ENCODE data around the gene BSN.

BSN gene

DNA sequence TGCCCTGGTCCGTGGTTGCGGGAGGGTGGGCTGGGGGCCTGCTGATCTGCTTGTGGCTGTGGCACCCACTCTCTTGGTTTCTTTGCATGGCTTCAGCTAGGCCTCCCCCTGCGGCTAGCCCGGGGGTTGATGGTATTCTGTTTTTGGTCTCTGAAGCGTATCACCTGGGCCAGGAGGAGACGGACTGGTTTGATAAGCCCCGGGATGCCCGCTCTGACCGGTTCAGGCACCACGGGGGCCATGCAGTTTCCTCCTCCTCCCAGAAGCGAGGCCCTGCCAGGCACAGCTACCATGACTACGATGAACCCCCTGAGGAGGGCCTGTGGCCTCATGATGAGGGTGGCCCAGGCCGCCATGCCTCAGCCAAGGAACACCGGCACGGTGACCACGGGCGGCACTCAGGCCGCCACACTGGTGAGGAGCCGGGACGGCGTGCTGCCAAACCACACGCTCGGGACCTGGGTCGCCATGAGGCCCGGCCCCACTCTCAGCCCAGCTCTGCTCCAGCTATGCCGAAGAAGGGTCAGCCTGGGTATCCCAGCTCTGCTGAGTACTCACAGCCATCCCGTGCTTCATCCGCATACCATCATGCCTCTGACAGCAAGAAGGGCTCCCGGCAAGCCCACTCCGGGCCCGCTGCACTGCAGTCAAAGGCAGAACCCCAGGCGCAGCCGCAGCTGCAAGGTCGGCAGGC, 108.6 kb downstream of the BSN start:
- H2BK15ac ChIP-seq (ENCODE audit: low read length): no peak overlapping the region
- peak overlapping the region; percentile 46 for H3K18ac ChIP-seq (ENCODE audit: low read length)
- H2AK5ac ChIP-seq (ENCODE audit: low read depth, low read length): peak overlapping the region; percentile 82
- no peaks in the 10 kb centered on the region for H3K36me3 ChIP-seq (replicated peaks in 1 of 2; ENCODE audit: control insufficient read depth in 2 of 2, insufficient read depth in 2 of 2, low read length in 2 of 2)
- H3K4me1 ChIP-seq (ENCODE audit: control insufficient read depth in 2 of 2, insufficient read depth in 1 of 2, low read depth in 1 of 2, low read length in 2 of 2): peaks cover 0 to 2% of the 10 kb centered on the region in 2 donors
- H2AFZ ChIP-seq (ENCODE audit: low read length): no peak overlapping the region
- no peak overlapping the region for H4K91ac ChIP-seq (ENCODE audit: low read depth, low read length, poor library complexity)
- H2BK12ac ChIP-seq (ENCODE audit: low read length): no peak overlapping the region
- no peak overlapping the region for H3K4ac ChIP-seq (ENCODE audit: low read length)
- no peak overlapping the region for H2BK5ac ChIP-seq (ENCODE audit: low read length)
- H3K9me3 ChIP-seq (replicated peaks in 1 of 2; ENCODE audit: control insufficient read depth in 2 of 2, insufficient read depth in 1 of 2, low read depth in 1 of 2, low read length in 2 of 2): no peaks in the 10 kb centered on the region
- WGBS, 2 donors (ENCODE audit: extremely low coverage in 2 of 2, insufficient read length in 2 of 2, insufficient replicate concordance in 1 of 2): no CpG with 5 or more reads among the region's 34 CpGs
- no peak overlapping the region for H3K14ac ChIP-seq (ENCODE audit: low read length)
- H3K4me2 ChIP-seq (ENCODE audit: insufficient read depth, low read length, poor library complexity, severe bottlenecking): no peak overlapping the region
- no peak overlapping the region for H2BK120ac ChIP-seq (ENCODE audit: low read depth, low read length)
- H3K4me3 ChIP-seq (ENCODE audit: low read length in 2 of 2): no peak overlapping the region
- H3K9ac ChIP-seq (ENCODE audit: low read depth, low read length, poor library complexity): no peak overlapping the region
- H3K23ac ChIP-seq (ENCODE audit: low read depth, low read length, poor library complexity): peak overlapping the region; percentile 70
- H3K79me1 ChIP-seq (ENCODE audit: low read depth, low read length): no peaks in the 10 kb centered on the region
- H4K8ac ChIP-seq (ENCODE audit: low read depth, low read length): peak overlapping the region; percentile 75
- DNase-seq (ENCODE audit: low spot score): no peak
- no peaks in the 10 kb centered on the region for H3K27me3 ChIP-seq (ENCODE audit: control insufficient read depth in 3 of 3, insufficient read depth in 3 of 3, low read depth in 1 of 3, low read length in 3 of 3)
- H3K27ac ChIP-seq (replicated peaks; ENCODE audit: low read length): no peak overlapping the region

DNA sequence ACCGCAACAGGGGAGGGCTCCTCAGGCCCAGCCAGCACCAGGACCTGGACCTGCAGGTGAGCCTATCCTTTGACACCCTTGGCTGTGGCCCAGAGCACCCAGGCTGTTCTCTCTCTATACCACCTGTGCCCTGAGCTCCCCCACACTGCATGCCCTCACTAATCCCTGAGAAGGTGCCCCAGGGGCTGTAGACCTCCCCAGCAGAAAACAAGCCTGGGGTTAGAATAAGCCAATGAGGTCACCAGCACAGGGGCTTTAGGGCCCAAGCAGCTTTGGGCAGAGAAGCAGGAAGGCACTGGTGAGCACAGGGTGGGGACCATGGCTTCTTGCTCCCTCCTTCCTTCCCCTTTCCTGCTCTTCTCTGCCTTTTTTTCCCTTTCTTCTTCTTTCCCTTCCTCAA, 109.6 kb downstream of the BSN start:
- Histone ChIP-seq H2AFZ (ENCODE audit: low read length) (no peak overlapping the region), H3K4me1 (ENCODE audit: control insufficient read depth in 2 of 2, insufficient read depth in 1 of 2, low read depth in 1 of 2, low read length in 2 of 2) (peaks cover 0 to 2% of the 10 kb centered on the region in 2 donors), H2BK15ac (ENCODE audit: low read length) (no peak overlapping the region), H3K4me2 (ENCODE audit: insufficient read depth, low read length, poor library complexity, severe bottlenecking) (no peak overlapping the region), H3K27me3 (ENCODE audit: control insufficient read depth in 3 of 3, insufficient read depth in 3 of 3, low read depth in 1 of 3, low read length in 3 of 3) (no peaks in the 10 kb centered on the region), H3K9ac (ENCODE audit: low read depth, low read length, poor library complexity) (no peak overlapping the region), H2BK12ac (ENCODE audit: low read length) (no peak overlapping the region), H3K18ac (ENCODE audit: low read length) (no peak overlapping the region), H3K79me1 (ENCODE audit: low read depth, low read length) (no peaks in the 10 kb centered on the region), H4K8ac (ENCODE audit: low read depth, low read length) (no peak overlapping the region), H3K4me3 (ENCODE audit: low read length in 2 of 2) (no peak overlapping the region), H3K23ac (ENCODE audit: low read depth, low read length, poor library complexity) (no peak overlapping the region), H3K9me3 (replicated peaks in 1 of 2; ENCODE audit: control insufficient read depth in 2 of 2, insufficient read depth in 1 of 2, low read depth in 1 of 2, low read length in 2 of 2) (no peaks in the 10 kb centered on the region), H3K27ac (replicated peaks; ENCODE audit: low read length) (no peak overlapping the region), H2AK5ac (ENCODE audit: low read depth, low read length) (no peak overlapping the region), H2BK120ac (ENCODE audit: low read depth, low read length) (no peak overlapping the region), H3K14ac (ENCODE audit: low read length) (no peak overlapping the region), H4K91ac (ENCODE audit: low read depth, low read length, poor library complexity) (no peak overlapping the region), H2BK5ac (ENCODE audit: low read length) (no peak overlapping the region), H3K36me3 (replicated peaks in 1 of 2; ENCODE audit: control insufficient read depth in 2 of 2, insufficient read depth in 2 of 2, low read length in 2 of 2) (no peaks in the 10 kb centered on the region), H3K4ac (ENCODE audit: low read length) (no peak overlapping the region)
- DNase-seq (ENCODE audit: low spot score): no peak
- no CpG with 5 or more reads among the region's 1 CpG for WGBS, 2 donors (ENCODE audit: extremely low coverage in 2 of 2, insufficient read length in 2 of 2, insufficient replicate concordance in 1 of 2)

DNA sequence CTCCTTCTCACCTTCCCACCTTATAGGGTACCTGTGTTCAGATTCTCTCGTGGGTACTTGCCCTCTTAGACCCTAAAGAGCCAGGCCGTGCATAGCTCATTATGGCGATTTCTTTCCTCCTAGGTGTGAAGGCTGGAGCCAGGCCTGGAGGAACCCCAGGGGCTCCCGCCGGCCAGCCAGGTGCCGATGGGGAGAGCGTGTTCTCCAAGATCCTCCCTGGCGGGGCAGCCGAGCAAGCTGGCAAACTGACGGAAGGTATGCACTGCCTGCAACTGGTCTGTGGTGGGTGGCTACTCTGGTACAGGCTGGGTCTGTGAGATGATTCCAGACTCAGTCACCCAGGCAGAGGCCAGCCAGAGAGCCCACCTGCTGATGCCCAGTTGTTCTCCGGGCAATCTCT, 110.0 kb downstream of the BSN start:
- DNase-seq (ENCODE audit: low spot score): no peak
- no peaks in the 10 kb centered on the region for H3K27me3 ChIP-seq (ENCODE audit: control insufficient read depth in 3 of 3, insufficient read depth in 3 of 3, low read depth in 1 of 3, low read length in 3 of 3)
- whole genome bisulfite sequencing, 2 donors (ENCODE audit: extremely low coverage in 2 of 2, insufficient read length in 2 of 2, insufficient replicate concordance in 1 of 2): no CpG with 5 or more reads among the region's 11 CpGs
- no peak overlapping the region for H2BK12ac ChIP-seq (ENCODE audit: low read length)
- H3K9me3 ChIP-seq (replicated peaks in 1 of 2; ENCODE audit: control insufficient read depth in 2 of 2, insufficient read depth in 1 of 2, low read depth in 1 of 2, low read length in 2 of 2): no peaks in the 10 kb centered on the region
- no peak overlapping the region for H3K4ac ChIP-seq (ENCODE audit: low read length)
- no peak overlapping the region for H2BK5ac ChIP-seq (ENCODE audit: low read length)
- H2AK5ac ChIP-seq (ENCODE audit: low read depth, low read length): no peak overlapping the region
- no peak overlapping the region for H3K9ac ChIP-seq (ENCODE audit: low read depth, low read length, poor library complexity)
- H3K79me1 ChIP-seq (ENCODE audit: low read depth, low read length): no peaks in the 10 kb centered on the region
- no peak overlapping the region for H3K23ac ChIP-seq (ENCODE audit: low read depth, low read length, poor library complexity)
- H3K27ac ChIP-seq (replicated peaks; ENCODE audit: low read length): no peak overlapping the region
- no peak overlapping the region for H4K8ac ChIP-seq (ENCODE audit: low read depth, low read length)
- H3K4me1 ChIP-seq (ENCODE audit: control insufficient read depth in 2 of 2, insufficient read depth in 1 of 2, low read depth in 1 of 2, low read length in 2 of 2): peaks cover 0 to 2% of the 10 kb centered on the region in 2 donors
- no peak overlapping the region for H2AFZ ChIP-seq (ENCODE audit: low read length)
- H3K18ac ChIP-seq (ENCODE audit: low read length): no peak overlapping the region
- no peak overlapping the region for H3K14ac ChIP-seq (ENCODE audit: low read length)
- no peak overlapping the region for H3K4me3 ChIP-seq (ENCODE audit: low read length in 2 of 2)
- no peak overlapping the region for H3K4me2 ChIP-seq (ENCODE audit: insufficient read depth, low read length, poor library complexity, severe bottlenecking)
- H2BK15ac ChIP-seq (ENCODE audit: low read length): no peak overlapping the region
- H3K36me3 ChIP-seq (replicated peaks in 1 of 2; ENCODE audit: control insufficient read depth in 2 of 2, insufficient read depth in 2 of 2, low read length in 2 of 2): no peaks in the 10 kb centered on the region
- H2BK120ac ChIP-seq (ENCODE audit: low read depth, low read length): no peak overlapping the region
- H4K91ac ChIP-seq (ENCODE audit: low read depth, low read length, poor library complexity): no peak overlapping the region

DNA sequence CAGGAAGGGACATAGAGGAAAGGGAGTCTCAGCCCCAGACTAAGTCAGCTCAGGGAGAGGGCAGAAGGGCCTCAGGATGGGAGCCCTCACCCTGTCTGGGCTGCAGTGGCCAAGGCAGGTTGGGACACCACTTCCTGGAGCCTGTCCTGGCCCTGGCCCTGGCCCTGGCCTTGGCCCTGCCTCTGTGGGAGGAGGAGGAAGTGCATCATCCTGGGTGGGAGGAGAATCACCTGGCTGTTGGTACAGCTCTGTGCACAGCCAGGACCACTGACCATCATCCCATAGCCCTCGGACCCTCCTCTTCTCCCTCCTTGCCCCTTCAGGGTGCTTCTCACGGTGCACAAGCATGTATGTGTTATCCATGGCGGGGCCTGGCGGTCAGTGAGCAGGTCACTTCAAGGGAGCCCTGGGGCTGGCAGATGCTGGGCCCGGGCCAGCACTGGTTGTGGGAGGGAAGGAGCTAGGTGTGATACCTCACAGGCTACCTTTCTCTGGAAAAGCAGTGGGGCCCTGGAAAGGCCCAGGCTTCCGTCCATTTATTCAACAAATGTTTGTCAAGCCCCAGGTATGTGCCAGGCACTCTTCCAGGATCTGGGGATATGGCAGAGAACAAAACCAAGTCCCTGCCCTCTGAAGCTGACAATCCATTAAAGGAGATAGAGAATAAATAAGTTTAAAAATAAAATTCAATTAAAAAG, 111.7 kb downstream of the BSN start:
- Histone ChIP-seq H2BK12ac (ENCODE audit: low read length) (no peak overlapping the region), H3K4ac (ENCODE audit: low read length) (no peak overlapping the region), H3K27me3 (ENCODE audit: control insufficient read depth in 3 of 3, insufficient read depth in 3 of 3, low read depth in 1 of 3, low read length in 3 of 3) (no peaks in the 10 kb centered on the region), H4K8ac (ENCODE audit: low read depth, low read length) (no peak overlapping the region), H2BK15ac (ENCODE audit: low read length) (no peak overlapping the region), H3K18ac (ENCODE audit: low read length) (no peak overlapping the region), H4K91ac (ENCODE audit: low read depth, low read length, poor library complexity) (peak overlapping the region; percentile 14), H3K23ac (ENCODE audit: low read depth, low read length, poor library complexity) (peak overlapping the region; percentile 57), H3K79me1 (ENCODE audit: low read depth, low read length) (no peaks in the 10 kb centered on the region), H2BK5ac (ENCODE audit: low read length) (no peak overlapping the region), H3K4me1 (ENCODE audit: control insufficient read depth in 2 of 2, insufficient read depth in 1 of 2, low read depth in 1 of 2, low read length in 2 of 2) (peaks cover 0 to 2% of the 10 kb centered on the region in 2 donors), H2AFZ (ENCODE audit: low read length) (no peak overlapping the region), H3K9me3 (replicated peaks in 1 of 2; ENCODE audit: control insufficient read depth in 2 of 2, insufficient read depth in 1 of 2, low read depth in 1 of 2, low read length in 2 of 2) (no peaks in the 10 kb centered on the region), H3K27ac (replicated peaks; ENCODE audit: low read length) (no peak overlapping the region), H3K14ac (ENCODE audit: low read length) (peak overlapping the region; percentile 60), H2AK5ac (ENCODE audit: low read depth, low read length) (peak overlapping the region; percentile 66), H3K4me2 (ENCODE audit: insufficient read depth, low read length, poor library complexity, severe bottlenecking) (no peak overlapping the region), H3K9ac (ENCODE audit: low read depth, low read length, poor library complexity) (peak overlapping the region; percentile 63), H3K36me3 (replicated peaks in 1 of 2; ENCODE audit: control insufficient read depth in 2 of 2, insufficient read depth in 2 of 2, low read length in 2 of 2) (no peaks in the 10 kb centered on the region), H2BK120ac (ENCODE audit: low read depth, low read length) (peak overlapping the region; percentile 73), H3K4me3 (ENCODE audit: low read length in 2 of 2) (no peak overlapping the region)
- no peak for DNase-seq (ENCODE audit: low spot score)
- no CpG with 5 or more reads among the region's 6 CpGs for WGBS, 2 donors (ENCODE audit: extremely low coverage in 2 of 2, insufficient read length in 2 of 2, insufficient replicate concordance in 1 of 2)

All from neuronal stem cell (in vitro differentiated cells).